ENCODE measurements around the gene DNLZ. TPM values are rescaled to one million over a fixed set of nuclear protein-coding genes. Genes with fewer than 3 reads are reported as not detected.

DNLZ gene
- total RNA-seq, 1 donor from 2014 or later = 9.0 TPM

- no peak for FAIRE-seq
- no peak for DNase-seq (ENCODE audit: low spot score in 2 of 2)
These were observed 34.1 kb upstream of the DNLZ start for GRCh38 chr9:136397643-136398042.

- DNase-seq (ENCODE audit: low spot score in 2 of 2) (no peak), FAIRE-seq (no peak)
These were observed 32.6 kb upstream of the DNLZ start for GRCh38 chr9:136396219-136396515.

- FAIRE-seq (no peak), DNase-seq (ENCODE audit: low spot score in 2 of 2) (no peak)
These were observed 32.0 kb upstream of the DNLZ start for GRCh38 chr9:136395345-136396218.

GRCh38 chr9:136395020-136395340 is 31.4 kb upstream of the DNLZ start:
- no peak for DNase-seq (ENCODE audit: low spot score in 2 of 2)
- FAIRE-seq = no peak

- FAIRE-seq (no peak), DNase-seq (ENCODE audit: low spot score in 2 of 2) (no peak)
These were observed 30.9 kb upstream of the DNLZ start for GRCh38 chr9:136394312-136395019.

- FAIRE-seq = no peak
These were observed 30.0 kb upstream of the DNLZ start for GRCh38 chr9:136393531-136393930.

GRCh38 chr9:136392538-136393449 is 29.2 kb upstream of the DNLZ start:
- DNase-seq (ENCODE audit: low spot score in 2 of 2) (no peak), FAIRE-seq (no peak)

More at GRCh38 chr9:136393531-136393930, 30.0 kb upstream of the DNLZ start:
- no peak for DNase-seq (ENCODE audit: low spot score in 2 of 2)

- no peak for FAIRE-seq
These were observed 28.4 kb upstream of the DNLZ start for GRCh38 chr9:136391737-136392537.

GRCh38 chr9:136389396-136389795 is 25.9 kb upstream of the DNLZ start:
- FAIRE-seq (no peak), DNase-seq (ENCODE audit: low spot score in 2 of 2) (no peak)

More at GRCh38 chr9:136391737-136392537, 28.4 kb upstream of the DNLZ start:
- no peak for DNase-seq (ENCODE audit: low spot score in 2 of 2)

- no peak for FAIRE-seq
- no peak for DNase-seq (ENCODE audit: low spot score in 2 of 2)
These were observed 23.7 kb upstream of the DNLZ start for GRCh38 chr9:136387217-136387616.

- DNase-seq (ENCODE audit: low spot score in 2 of 2) = no peak
These were observed 22.5 kb upstream of the DNLZ start for GRCh38 chr9:136386018-136386417.

GRCh38 chr9:136385015-136385414 is 21.5 kb upstream of the DNLZ start:
- FAIRE-seq (no peak), DNase-seq (ENCODE audit: low spot score in 2 of 2) (no peak)

More at GRCh38 chr9:136386018-136386417, 22.5 kb upstream of the DNLZ start:
- FAIRE-seq = no peak

GRCh38 chr9:136383436-136383835 is 19.9 kb upstream of the DNLZ start:
- FAIRE-seq (no peak), DNase-seq (ENCODE audit: low spot score in 2 of 2) (no peak)

GRCh38 chr9:136381966-136382513 is 18.5 kb upstream of the DNLZ start:
- FAIRE-seq (no peak), DNase-seq (ENCODE audit: low spot score in 2 of 2) (no peak)

- DNase-seq (ENCODE audit: low spot score in 2 of 2) (no peak), FAIRE-seq (no peak)
These were observed 17.8 kb upstream of the DNLZ start for GRCh38 chr9:136381311-136381710.

- no peak for FAIRE-seq
- no peak for DNase-seq (ENCODE audit: low spot score in 2 of 2)
These were observed 16.8 kb upstream of the DNLZ start for GRCh38 chr9:136380381-136380780.

- DNase-seq (ENCODE audit: low spot score in 2 of 2) (no peak), FAIRE-seq (no peak)
These were observed 16.3 kb upstream of the DNLZ start for GRCh38 chr9:136379891-136380290.

GRCh38 chr9:136379401-136379800 is 15.9 kb upstream of the DNLZ start:
- DNase-seq (ENCODE audit: low spot score in 2 of 2) = no peak
- FAIRE-seq = no peak

- DNase-seq (ENCODE audit: low spot score in 2 of 2) (no peak), FAIRE-seq (no peak)
These were observed 15.4 kb upstream of the DNLZ start for GRCh38 chr9:136379003-136379287.

Measured in frontal cortex (tissue), 4 donors.